AG09309 (cell line): ENCODE measurements around the gene CLDND2.
A peak's percentile ranks its signal among the peaks of the same experiment; 100 is the strongest.

ENCODE experiments used
- DNase-seq: peaks from one replicate; pipeline ENCODE4 v3.0.0-alpha.2; 2010; ENCODE audit warnings: low read depth
- H3K4me3 ChIP-seq: 2 replicates; pipeline ENCODE4 v1.5.1; 2011; ENCODE audit warnings: mild to moderate bottlenecking, low read depth, low read length, moderate library complexity; ENCODE audit not compliant: control insufficient read depth
- TF ChIP-seq, protein P1 (sequence below): IDR thresholded peaks from 2 replicates; pipeline ENCODE4 v1.5.1; 2011; ENCODE audit warnings: mild to moderate bottlenecking, low read depth, low read length, inconsistent platforms; ENCODE audit not compliant: insufficient read depth, control insufficient read depth; ENCODE audit errors: missing control alignments

The CLDND2 gene

DNA sequence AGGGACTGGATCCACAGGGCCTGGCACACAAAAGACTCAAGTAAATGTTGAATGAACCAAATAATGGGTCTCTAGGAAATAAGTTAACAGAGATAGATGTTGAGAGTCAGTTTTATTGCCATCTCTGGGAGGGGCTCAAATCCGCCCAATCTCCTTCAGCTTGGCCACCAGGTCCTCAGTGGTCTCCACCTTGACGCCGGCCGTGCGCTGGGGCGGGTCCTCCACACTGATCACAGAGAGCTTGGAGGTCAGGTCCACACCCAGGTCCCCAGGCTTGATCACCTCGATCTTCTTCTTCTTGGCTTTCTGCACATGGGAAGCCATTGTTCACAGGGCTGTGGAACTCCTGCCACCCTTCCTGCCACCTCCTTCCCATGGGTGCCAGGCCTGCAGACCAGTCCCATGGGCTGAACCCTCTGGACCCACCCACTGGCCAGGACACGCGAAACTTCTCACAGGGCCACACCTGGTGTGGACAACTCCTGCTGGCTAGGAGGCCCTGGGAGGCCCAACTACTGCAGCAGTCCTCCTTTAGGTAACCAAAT lies 23.7 kb downstream of the CLDND2 start:
- no peak overlapping the region for H3K4me3 ChIP-seq
- TF ChIP-seq, protein P1, sequence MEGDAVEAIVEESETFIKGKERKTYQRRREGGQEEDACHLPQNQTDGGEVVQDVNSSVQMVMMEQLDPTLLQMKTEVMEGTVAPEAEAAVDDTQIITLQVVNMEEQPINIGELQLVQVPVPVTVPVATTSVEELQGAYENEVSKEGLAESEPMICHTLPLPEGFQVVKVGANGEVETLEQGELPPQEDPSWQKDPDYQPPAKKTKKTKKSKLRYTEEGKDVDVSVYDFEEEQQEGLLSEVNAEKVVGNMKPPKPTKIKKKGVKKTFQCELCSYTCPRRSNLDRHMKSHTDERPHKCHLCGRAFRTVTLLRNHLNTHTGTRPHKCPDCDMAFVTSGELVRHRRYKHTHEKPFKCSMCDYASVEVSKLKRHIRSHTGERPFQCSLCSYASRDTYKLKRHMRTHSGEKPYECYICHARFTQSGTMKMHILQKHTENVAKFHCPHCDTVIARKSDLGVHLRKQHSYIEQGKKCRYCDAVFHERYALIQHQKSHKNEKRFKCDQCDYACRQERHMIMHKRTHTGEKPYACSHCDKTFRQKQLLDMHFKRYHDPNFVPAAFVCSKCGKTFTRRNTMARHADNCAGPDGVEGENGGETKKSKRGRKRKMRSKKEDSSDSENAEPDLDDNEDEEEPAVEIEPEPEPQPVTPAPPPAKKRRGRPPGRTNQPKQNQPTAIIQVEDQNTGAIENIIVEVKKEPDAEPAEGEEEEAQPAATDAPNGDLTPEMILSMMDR = no peak
- no peak for DNase-seq

DNA sequence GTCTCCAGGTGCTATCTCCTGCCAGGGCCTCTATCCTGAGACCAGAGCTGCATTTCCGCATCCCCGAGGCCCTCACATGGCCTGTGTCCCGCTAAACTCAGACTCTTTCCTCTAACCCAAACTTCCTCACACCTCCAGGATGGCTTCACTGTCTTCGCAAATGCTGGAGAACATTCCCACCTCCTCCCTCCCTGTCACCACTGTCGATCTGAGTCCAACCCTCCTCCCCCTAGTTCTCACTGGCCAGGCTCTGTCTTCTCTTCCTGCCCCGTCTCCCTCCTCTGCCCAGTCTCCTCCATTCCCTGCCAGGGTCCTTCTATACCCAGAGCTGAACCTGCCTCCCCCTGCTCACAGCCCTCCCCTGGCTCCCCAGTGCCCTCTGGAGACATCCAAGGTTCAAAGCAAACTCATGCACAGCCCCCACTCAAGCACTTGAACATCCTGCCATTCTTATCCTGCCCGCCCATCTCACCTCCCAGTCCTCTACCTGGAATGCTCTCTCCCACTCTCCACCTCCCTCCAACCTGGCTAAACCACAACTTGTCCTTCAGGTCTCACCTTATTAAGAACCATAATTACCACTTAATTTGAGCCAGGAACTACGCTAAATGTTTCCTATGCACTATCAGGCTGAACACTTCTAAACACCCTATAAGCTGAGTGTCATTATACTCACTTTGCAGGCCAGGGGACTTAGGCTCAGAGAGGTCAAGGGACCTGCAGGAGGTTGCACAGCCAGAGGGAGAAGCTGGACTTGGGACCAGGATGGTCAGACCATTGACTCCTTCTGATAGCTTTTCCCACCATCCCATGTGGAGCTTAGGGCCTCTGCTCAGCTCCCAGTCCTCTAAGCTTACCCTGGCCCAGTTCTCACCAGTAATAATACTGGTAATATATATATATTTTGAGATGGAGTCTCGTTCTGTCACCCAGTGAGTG lies 25.9 kb downstream of the CLDND2 start:
- no peak overlapping the region for H3K4me3 ChIP-seq
- TF ChIP-seq, protein P1 = no peak
- DNase-seq = no peak

DNA sequence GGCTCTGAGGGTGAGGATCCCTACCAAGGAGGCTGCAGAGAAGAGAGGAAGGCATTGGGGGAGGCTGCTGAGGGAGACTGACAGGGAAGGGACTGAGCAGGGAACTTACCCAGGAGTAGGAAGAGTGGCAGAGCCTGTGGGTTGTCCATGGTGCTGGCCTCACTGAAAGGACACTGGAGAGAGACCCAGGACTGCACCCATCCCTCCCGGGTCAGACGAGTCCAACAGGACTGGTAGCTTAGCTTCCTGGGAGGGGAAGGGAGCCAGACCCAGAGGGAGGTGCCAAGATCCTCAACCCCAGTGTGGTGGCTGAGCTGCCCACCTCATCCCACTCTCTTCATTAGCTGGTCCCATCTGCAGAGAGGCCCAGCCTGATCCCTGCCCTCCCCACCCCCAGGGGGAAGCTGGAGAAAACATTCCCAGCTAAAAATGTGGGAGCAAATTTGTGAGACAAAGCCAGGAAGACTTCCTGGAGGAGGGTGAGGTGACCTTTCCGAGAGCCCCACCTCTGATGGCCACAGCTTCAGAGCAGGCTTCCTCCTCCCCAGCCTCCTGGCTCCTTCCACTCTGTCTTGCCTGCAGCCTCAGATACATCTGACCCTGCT lies 26.7 kb downstream of the CLDND2 start, which contains the start of gene VSIG10L:
VSIG10L (minus strand) TSS at position 164 of the 605 bp plus-strand sequence; CDS start at position 149, 15 bp downstream.
- DNase-seq = no peak
- no peak within 1 kb of the TSS for H3K4me3 ChIP-seq
- TF ChIP-seq, protein P1 = no peak

DNA sequence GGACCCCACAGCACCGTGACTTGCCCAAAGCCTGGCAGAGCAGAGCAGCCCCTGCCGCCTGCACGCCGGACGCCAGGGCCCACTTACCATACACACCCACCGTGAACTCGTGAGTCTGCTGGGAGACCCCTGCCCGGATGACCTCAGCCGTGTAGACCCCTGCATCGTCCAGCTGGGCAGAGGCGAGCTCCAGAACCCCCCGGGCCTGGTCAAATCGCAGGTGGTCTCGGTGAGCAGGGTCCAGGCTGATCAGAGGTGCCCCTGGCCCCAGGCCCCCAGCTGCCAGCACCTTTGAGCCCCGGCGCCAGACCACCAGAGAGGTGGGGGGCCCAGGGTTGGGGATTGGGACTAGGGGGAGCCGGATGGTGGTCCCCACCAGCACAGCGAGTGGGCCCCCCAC lies 27.7 kb downstream of the CLDND2 start:
- TF ChIP-seq, protein P1 = no peak
- H3K4me3 ChIP-seq = no peak overlapping the region
- no peak for DNase-seq

DNA sequence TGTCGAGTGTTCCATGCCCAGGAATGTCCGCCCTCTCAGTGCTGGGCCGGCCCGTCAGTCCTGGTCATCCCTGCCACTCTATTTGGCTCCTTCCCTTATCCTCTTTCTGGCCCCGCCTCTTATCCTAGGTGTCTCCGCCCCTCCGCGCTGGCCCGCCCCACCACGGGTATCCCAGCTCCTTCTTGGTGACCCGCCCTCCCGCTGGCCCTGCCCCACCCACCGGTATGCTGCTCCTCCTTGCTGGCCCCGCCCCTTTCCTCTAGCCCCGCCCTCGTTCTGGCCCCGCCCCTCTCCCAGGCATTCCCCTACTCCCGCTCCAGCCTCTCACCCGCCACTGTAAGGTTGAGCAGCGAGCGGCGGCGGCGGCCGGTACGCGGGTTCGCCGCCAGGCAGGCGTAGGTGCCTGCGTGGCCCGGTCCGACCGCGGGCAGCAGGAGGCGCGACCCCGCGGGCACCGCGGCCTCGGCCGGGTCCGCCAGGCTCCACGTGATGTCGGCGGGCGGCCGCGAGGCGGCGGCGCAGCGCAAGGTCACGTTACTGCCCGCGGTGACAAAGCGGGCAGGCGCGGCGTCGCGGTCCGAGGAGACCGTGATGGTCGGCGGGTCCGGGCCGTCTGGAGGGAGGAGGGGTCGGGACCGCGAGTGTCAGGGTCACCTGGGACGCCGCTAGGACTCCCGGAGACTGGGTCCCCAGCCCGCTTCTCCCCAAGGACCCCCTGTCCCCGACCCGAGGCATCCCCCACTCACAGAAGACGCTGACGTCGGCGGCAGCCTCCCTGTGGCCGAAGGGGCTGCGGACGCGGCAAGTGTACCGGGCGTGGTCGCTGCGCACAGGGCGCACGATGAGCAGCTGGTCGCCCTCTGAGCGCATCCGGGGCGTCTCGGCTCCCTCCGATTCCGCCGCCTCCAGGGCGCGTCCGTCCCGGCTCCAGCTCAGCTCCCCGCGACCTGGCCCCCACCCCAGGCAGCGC lies 28.8 kb downstream of the CLDND2 start:
- TF ChIP-seq, protein P1 = no peak
- peak; percentile 72 for DNase-seq
- H3K4me3 ChIP-seq = peak overlapping the region; percentile 63

DNA sequence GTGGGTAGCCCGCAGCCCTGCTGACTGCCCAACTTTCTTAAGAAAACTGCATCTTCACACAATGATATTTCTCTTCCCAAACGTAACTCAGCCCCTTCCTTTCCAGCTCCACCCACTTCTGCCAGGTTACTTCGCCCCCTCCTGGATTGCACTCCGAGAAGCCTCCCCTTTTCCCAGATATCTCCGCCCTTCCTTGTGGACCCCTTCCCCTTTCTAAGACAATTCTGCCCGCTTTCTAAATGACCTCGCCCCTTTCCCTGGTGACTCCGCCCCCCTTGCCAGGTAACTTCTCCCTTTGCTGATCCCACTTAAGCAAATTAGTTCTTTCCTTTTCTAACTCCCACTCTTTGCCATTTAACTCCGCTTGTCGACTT lies 29.5 kb downstream of the CLDND2 start:
- no peak for DNase-seq
- TF ChIP-seq, protein P1 = no peak
- H3K4me3 ChIP-seq = peak overlapping the region; percentile 63
